ENCODE measurements around the gene RAB30. TPM values are rescaled to one million over a fixed set of nuclear protein-coding genes. Genes with fewer than 3 reads are reported as not detected.

RAB30 gene
- total RNA-seq, 1 experiment from 2014 or later: 15.0 TPM

DNA sequence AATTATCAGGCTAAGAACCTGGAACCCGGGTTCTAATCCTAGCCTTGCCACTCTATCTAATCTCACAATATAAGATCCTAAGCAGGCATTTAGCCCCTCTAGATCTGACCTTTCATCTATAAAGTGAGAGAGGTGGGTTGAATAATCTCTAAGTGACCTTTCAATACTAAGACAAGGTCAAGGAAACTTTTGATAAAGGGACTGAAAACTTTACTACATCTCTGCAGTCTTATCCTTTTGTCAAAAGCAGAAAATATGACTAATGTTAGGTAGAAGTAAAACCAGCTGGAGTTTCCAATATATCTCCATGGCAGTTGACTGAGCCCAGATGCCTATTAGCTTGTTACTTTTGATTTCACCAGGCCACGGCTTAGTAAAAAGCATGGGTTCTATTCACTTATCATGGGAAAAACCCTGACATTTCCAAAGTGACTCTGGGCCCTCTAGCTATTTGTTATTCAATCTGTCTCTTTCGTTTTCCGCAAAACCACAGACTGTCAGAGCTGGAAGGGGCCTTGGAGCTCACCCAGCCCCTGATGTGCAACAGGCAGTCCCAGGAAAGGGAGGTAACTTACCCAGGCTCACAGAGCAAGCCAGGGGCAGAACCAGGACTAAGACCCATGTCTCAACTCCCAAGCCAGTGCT is 75.8 kb downstream of the RAB30 start:
- Histone ChIP-seq H3K4me1 (ENCODE audit: insufficient read depth, low read length, poor library complexity, severe bottlenecking) (peaks cover 10% of the 10 kb centered on the region), H3K27me3 (replicated peaks; ENCODE audit: insufficient read depth, low read depth, low read length, poor library complexity) (no peaks in the 10 kb centered on the region), H3K36me3 (ENCODE audit: insufficient read depth, low read length, poor library complexity, severe bottlenecking) (no peaks in the 10 kb centered on the region), H3K4me3 (ENCODE audit: low read depth, low read length, poor library complexity, severe bottlenecking) (no peak overlapping the region), H3K27ac (ENCODE audit: low read depth, low read length, poor library complexity, severe bottlenecking) (no peak overlapping the region), H3K9me3 (ENCODE audit: low read depth, low read length, poor library complexity, severe bottlenecking) (no peaks in the 10 kb centered on the region)
- BruUV-seq (replicated peaks): no TSS peak
- intact Hi-C loops (cut with micrococcal nuclease; ENCODE audit: unreplicated experiment): no loop called here
- POLR2A ChIA-PET (ENCODE audit: low non-redundant PET): no interaction called here
- no peak for TF ChIP-seq EZH2 (IDR thresholded peaks at IDR 0.05; ENCODE audit: borderline replicate concordance, low read depth, low read length, poor library complexity, severe bottlenecking)
- TF ChIP-seq, protein P1, sequence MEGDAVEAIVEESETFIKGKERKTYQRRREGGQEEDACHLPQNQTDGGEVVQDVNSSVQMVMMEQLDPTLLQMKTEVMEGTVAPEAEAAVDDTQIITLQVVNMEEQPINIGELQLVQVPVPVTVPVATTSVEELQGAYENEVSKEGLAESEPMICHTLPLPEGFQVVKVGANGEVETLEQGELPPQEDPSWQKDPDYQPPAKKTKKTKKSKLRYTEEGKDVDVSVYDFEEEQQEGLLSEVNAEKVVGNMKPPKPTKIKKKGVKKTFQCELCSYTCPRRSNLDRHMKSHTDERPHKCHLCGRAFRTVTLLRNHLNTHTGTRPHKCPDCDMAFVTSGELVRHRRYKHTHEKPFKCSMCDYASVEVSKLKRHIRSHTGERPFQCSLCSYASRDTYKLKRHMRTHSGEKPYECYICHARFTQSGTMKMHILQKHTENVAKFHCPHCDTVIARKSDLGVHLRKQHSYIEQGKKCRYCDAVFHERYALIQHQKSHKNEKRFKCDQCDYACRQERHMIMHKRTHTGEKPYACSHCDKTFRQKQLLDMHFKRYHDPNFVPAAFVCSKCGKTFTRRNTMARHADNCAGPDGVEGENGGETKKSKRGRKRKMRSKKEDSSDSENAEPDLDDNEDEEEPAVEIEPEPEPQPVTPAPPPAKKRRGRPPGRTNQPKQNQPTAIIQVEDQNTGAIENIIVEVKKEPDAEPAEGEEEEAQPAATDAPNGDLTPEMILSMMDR (conservative IDR thresholded peaks at IDR 0.05; ENCODE audit: low read depth, low read length): no peak
- CTCF ChIA-PET: no interaction called here
- DNase-seq (ENCODE audit: low spot score): no peak

DNA sequence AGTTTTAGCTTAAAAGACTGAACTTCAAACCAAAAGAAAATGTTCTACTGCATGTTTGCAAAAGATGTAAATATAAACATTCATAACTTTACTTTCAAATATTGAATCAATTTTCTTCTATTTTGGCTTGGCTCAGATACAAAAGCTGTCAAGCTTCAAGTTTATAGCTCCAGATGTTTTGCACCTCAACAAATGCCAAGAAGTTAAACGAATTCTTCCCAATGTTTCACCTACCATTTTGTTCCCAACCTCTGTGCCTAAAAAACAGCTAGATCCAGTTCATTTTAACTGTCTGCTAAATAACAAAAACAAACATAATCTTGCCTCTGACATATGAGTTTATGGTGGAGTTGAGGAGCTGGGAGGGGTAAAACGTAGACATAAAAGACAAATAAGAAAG is 76.5 kb downstream of the RAB30 start:
- H3K27me3 ChIP-seq (replicated peaks; ENCODE audit: insufficient read depth, low read depth, low read length, poor library complexity): no peaks in the 10 kb centered on the region
- BruUV-seq (replicated peaks): no TSS peak
- intact Hi-C loops (cut with micrococcal nuclease; ENCODE audit: unreplicated experiment): no loop called here
- peaks cover 10% of the 10 kb centered on the region for H3K4me1 ChIP-seq (ENCODE audit: insufficient read depth, low read length, poor library complexity, severe bottlenecking)
- ChIA-PET CTCF (no interaction called here), POLR2A (ENCODE audit: low non-redundant PET) (no interaction called here)
- no peak for DNase-seq (ENCODE audit: low spot score)
- no peak overlapping the region for H3K27ac ChIP-seq (ENCODE audit: low read depth, low read length, poor library complexity, severe bottlenecking)
- no peaks in the 10 kb centered on the region for H3K9me3 ChIP-seq (ENCODE audit: low read depth, low read length, poor library complexity, severe bottlenecking)
- no peaks in the 10 kb centered on the region for H3K36me3 ChIP-seq (ENCODE audit: insufficient read depth, low read length, poor library complexity, severe bottlenecking)
- TF ChIP-seq, protein P1 (conservative IDR thresholded peaks at IDR 0.05; ENCODE audit: low read depth, low read length): no peak
- TF ChIP-seq EZH2 (IDR thresholded peaks at IDR 0.05; ENCODE audit: borderline replicate concordance, low read depth, low read length, poor library complexity, severe bottlenecking): no peak
- no peak overlapping the region for H3K4me3 ChIP-seq (ENCODE audit: low read depth, low read length, poor library complexity, severe bottlenecking)

DNA sequence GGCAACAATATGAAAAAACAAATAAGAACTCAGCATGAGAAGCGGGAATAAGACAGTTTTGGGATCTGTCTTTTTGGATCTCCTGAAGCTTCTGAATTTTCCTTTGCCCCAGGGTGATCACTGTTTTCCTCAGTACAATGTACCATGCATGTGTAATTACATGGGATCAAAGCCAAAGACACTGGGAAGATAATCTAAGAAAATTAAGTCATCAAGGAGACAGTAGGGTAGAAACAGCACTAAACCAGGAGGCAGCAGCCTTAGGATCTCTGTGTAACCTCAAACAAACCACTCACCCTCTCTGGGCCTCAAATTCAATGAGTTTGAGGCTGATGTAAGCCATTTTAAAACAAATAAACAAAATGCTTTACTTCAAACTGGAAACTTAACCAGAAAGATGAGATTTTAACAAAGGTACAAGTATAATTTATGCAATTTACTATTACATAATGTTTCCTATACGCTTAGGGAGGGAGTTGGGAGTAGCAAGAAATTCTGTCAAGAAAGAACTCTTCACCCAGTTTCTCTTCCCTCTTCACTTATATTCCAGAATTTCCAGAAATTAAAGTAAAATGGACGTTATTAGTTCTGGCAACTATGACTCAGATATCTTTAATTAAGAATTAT is 77.0 kb downstream of the RAB30 start:
- intact Hi-C loops (cut with micrococcal nuclease; ENCODE audit: unreplicated experiment): no loop called here
- peak; percentile 30 for DNase-seq (ENCODE audit: low spot score)
- Histone ChIP-seq H3K4me1 (ENCODE audit: insufficient read depth, low read length, poor library complexity, severe bottlenecking) (peaks cover 10% of the 10 kb centered on the region), H3K27ac (ENCODE audit: low read depth, low read length, poor library complexity, severe bottlenecking) (no peak overlapping the region), H3K9me3 (ENCODE audit: low read depth, low read length, poor library complexity, severe bottlenecking) (no peaks in the 10 kb centered on the region), H3K4me3 (ENCODE audit: low read depth, low read length, poor library complexity, severe bottlenecking) (no peak overlapping the region), H3K27me3 (replicated peaks; ENCODE audit: insufficient read depth, low read depth, low read length, poor library complexity) (no peaks in the 10 kb centered on the region), H3K36me3 (ENCODE audit: insufficient read depth, low read length, poor library complexity, severe bottlenecking) (no peaks in the 10 kb centered on the region)
- TF ChIP-seq EZH2 (IDR thresholded peaks at IDR 0.05; ENCODE audit: borderline replicate concordance, low read depth, low read length, poor library complexity, severe bottlenecking): no peak
- TF ChIP-seq, protein P1 (conservative IDR thresholded peaks at IDR 0.05; ENCODE audit: low read depth, low read length): no peak
- BruUV-seq (replicated peaks): no TSS peak
- ChIA-PET POLR2A (ENCODE audit: low non-redundant PET) (no interaction called here), CTCF (no interaction called here)

All from A673 (cell line).